Ovary (tissue), 3 donors: ENCODE measurements around the gene HSD11B2.

Source experiments
- CTCF ChIP-seq, 3 donors: fragments of 450-650 bp in 2 of 3; fragments of 200-600 bp in 1 of 3; IDR thresholded peaks; one replicate each; pipeline versions ENCODE4 v1.5.1 to v1.8.0; 2016 to 2022; ENCODE audit warnings: antibody characterized with exemption in 3 of 3, mild to moderate bottlenecking in 1 of 3
- EP300 ChIP-seq: sonication (generic); formaldehyde crosslinking; IDR thresholded peaks from one replicate; pipeline ENCODE4 v1.6.1; 2017; ENCODE audit warnings: antibody characterized with exemption
- POLR2A ChIP-seq: fragments of 450-650 bp; IDR thresholded peaks from one replicate; pipeline ENCODE4 v1.6.1; 2017; ENCODE audit warnings: antibody characterized with exemption, mild to moderate bottlenecking, moderate library complexity
- donor health status: DM: no; HTN: no; CAD: no.

GRCh38 chr16:67423015-67423414, 7.9 kb upstream of the HSD11B2 start:
- TF ChIP-seq CTCF (IDR thresholded peaks at IDR 0.05) (no peak), POLR2A (no peak), EP300 (no peak)
